Measurements from ENCODE around the gene RETREG3.
"Not testable (repeated sequence)": the region's sequence is repeated elsewhere in the genome, so short reads cannot be mapped to it uniquely, and the experiment has no call there.

Gene RETREG3

GRCh38 chr17:42553161-42553818, 55.9 kb downstream of the RETREG3 start:
- no peak for DNase-seq (ENCODE audit: low read depth, low spot score)

GRCh38 chr17:42552736-42553135, 56.4 kb downstream of the RETREG3 start, which contains the start of gene HSD17B1:
Gene HSD17B1, plus strand, starts transcription at chr17:42552923. Its CDS starts 11 bp downstream, at chr17:42552934.
- DNase-seq (ENCODE audit: low read depth, low spot score) = not testable (repeated sequence)

- no peak for DNase-seq (ENCODE audit: low read depth, low spot score)
Measured at GRCh38 chr17:42548993-42549755, 60.0 kb downstream of the RETREG3 start.

- peak; percentile 83 for DNase-seq (ENCODE audit: low read depth, low spot score)
Measured at GRCh38 chr17:42548070-42548837, 60.9 kb downstream of the RETREG3 start.

GRCh38 chr17:42547698-42548069, 61.5 kb downstream of the RETREG3 start:
- DNase-seq (ENCODE audit: low read depth, low spot score) = no peak

- DNase-seq (ENCODE audit: low read depth, low spot score) = no peak
Measured at GRCh38 chr17:42547001-42547461, 62.1 kb downstream of the RETREG3 start.

- not testable (repeated sequence) for DNase-seq (ENCODE audit: low read depth, low spot score)
Measured at GRCh38 chr17:42545755-42546505, 63.2 kb downstream of the RETREG3 start.

- DNase-seq (ENCODE audit: low read depth, low spot score) = no peak
Measured at GRCh38 chr17:42544874-42545283, 64.3 kb downstream of the RETREG3 start.

- no peak for DNase-seq (ENCODE audit: low read depth, low spot score)
Measured at GRCh38 chr17:42543190-42544079, 65.7 kb downstream of the RETREG3 start.

- DNase-seq (ENCODE audit: low read depth, low spot score) = no peak
Measured at GRCh38 chr17:42541041-42541833, 67.9 kb downstream of the RETREG3 start.

GRCh38 chr17:42540558-42540957, 68.6 kb downstream of the RETREG3 start:
- DNase-seq (ENCODE audit: low read depth, low spot score) = not testable (repeated sequence)

- no peak for DNase-seq (ENCODE audit: low read depth, low spot score)
Measured at GRCh38 chr17:42538482-42538881, 70.7 kb downstream of the RETREG3 start.

GRCh38 chr17:42537826-42538451, 71.2 kb downstream of the RETREG3 start:
- no peak for DNase-seq (ENCODE audit: low read depth, low spot score)

- no peak for DNase-seq (ENCODE audit: low read depth, low spot score)
Measured at GRCh38 chr17:42537156-42537805, 71.9 kb downstream of the RETREG3 start.

- peak; percentile 87 for DNase-seq (ENCODE audit: low read depth, low spot score)
Measured at GRCh38 chr17:42536372-42537155, 72.6 kb downstream of the RETREG3 start.

- DNase-seq (ENCODE audit: low read depth, low spot score) = peak; percentile 95
Measured at GRCh38 chr17:42536048-42536371, 73.2 kb downstream of the RETREG3 start, which contains the start of gene NAGLU. Gene NAGLU, plus strand, starts transcription at chr17:42536241. Its CDS starts 32 bp downstream, at chr17:42536273.

GRCh38 chr17:42535155-42536047, 73.8 kb downstream of the RETREG3 start:
- no peak for DNase-seq (ENCODE audit: low read depth, low spot score)

Data from astrocyte of the hippocampus (primary cell).